K562 treated with DMSO at 1 percent for 24 hours (cell line): Measurements from ENCODE around the gene GALNT18. TPM values are rescaled to one million over a fixed set of nuclear protein-coding genes. Genes with fewer than 3 reads are reported as not detected.

Experiments used
- total RNA-seq: library from RNA; unstranded; fragments of 300-600 nt; gene quantifications from 2 replicates; pipeline ENCODE4 v1.2.3, GENCODE V29; 2022; ENCODE audit warnings: low read depth; ENCODE audit not compliant: insufficient read depth

The GALNT18 gene
- total RNA-seq: 0.27 TPM in 1 of 2 replicates, not detected in the other

GRCh38 chr11:11621573-11622339, at the start of gene GALNT18:
Gene GALNT18, minus strand, starts transcription at chr11:11622005.

GRCh38 chr11:11352878-11353277, 268.9 kb downstream of the GALNT18 start, which contains the start of gene CSNK2A3:
Gene CSNK2A3, minus strand, starts transcription at chr11:11353250. Its CDS starts 131 bp downstream, at chr11:11353119.

Other genes with a start within 250 kb of the GALNT18 start
- gene USP47, start 220.0 kb upstream of the GALNT18 start, total RNA-seq: 30.1 and 32.5 TPM in 2 replicates